Stomach (tissue), 9 donors: Measurements from ENCODE around the gene PCP2. TPM values are rescaled to one million over a fixed set of nuclear protein-coding genes. Genes with fewer than 3 reads are reported as not detected.

Experiments
- DNase-seq, 2 donors: peaks; one replicate each; pipeline versions ENCODE4 v3.0.0 to v3.0.0-alpha.2; 2013 to 2019
- H3K27ac ChIP-seq, 5 donors: fragments of 200-600 bp in 4 of 5; sonication (generic) in 4 of 5; one replicate each; pipeline ENCODE4 v1.5.1; 2013 to 2019; ENCODE audit warnings: mild to moderate bottlenecking in 1 of 5, moderate library complexity in 1 of 5
- H3K27me3 ChIP-seq, 3 donors: fragments of 200-600 bp; sonication (generic); one replicate each; pipeline ENCODE4 v1.5.1; 2017 to 2019; ENCODE audit warnings: mixed run types in 1 of 3
- H3K36me3 ChIP-seq, 4 donors: fragments of 200-600 bp; sonication (generic); 1 replicate in 3 of 4; 2 replicates in 1 of 4; pipeline ENCODE4 v1.5.1; 2016 to 2019
- H3K4me1 ChIP-seq, 4 donors: fragments of 200-600 bp; sonication (generic); one replicate each; pipeline ENCODE4 v1.5.1; 2016 to 2019
- H3K4me3 ChIP-seq, 4 donors: fragments of 200-600 bp; sonication (generic) in 3 of 4; one replicate each; pipeline ENCODE4 v1.5.1; 2016 to 2019; ENCODE audit warnings: mild to moderate bottlenecking in 1 of 4
- H3K9me3 ChIP-seq, 4 donors: fragments of 200-600 bp; sonication (generic); one replicate each; pipeline ENCODE4 v1.5.1; 2016 to 2019
- CTCF ChIP-seq, 7 experiments: fragments of 450-650 bp in 4 of 7; fragments of 200-600 bp in 3 of 7; sonication (generic) in 3 of 7; IDR thresholded peaks; one replicate each; pipeline ENCODE4 v1.5.1; 2016 to 2019; ENCODE audit warnings: antibody characterized with exemption in 7 of 7, control low read depth in 2 of 7, mild to moderate bottlenecking in 1 of 7
- EP300 ChIP-seq: sonication (generic); formaldehyde crosslinking; IDR thresholded peaks from one replicate; pipeline ENCODE4 v1.6.1; 2017; ENCODE audit warnings: antibody characterized with exemption
- POLR2A ChIP-seq, 4 donors: fragments of 450-650 bp; IDR thresholded peaks; one replicate each; pipeline ENCODE4 v1.6.1; 2016; ENCODE audit warnings: antibody characterized with exemption in 4 of 4, control low read depth in 2 of 4, mild to moderate bottlenecking in 1 of 4, moderate library complexity in 1 of 4
- POLR2AphosphoS5 ChIP-seq, 3 donors: sonication (generic); formaldehyde crosslinking; IDR thresholded peaks; one replicate each; pipeline ENCODE4 v1.6.1; 2016; ENCODE audit warnings: antibody characterized with exemption in 3 of 3
- WGBS, 5 donors: extraction: QIAGEN DNeasy Blood & Tissue Kit in 3 of 5; methylation state at CpG; one replicate each; pipeline versions ENCODE4 v1.1.5 to v1.1.7; 2013 to 2018; 5-methylcytosine and 5-hydroxymethylcytosine counted together
- intact Hi-C: fragments of 100-400 bp; cut with DNase I; formaldehyde crosslinking; loops from one replicate; pipeline ENCODE4 v1.15.1; 2023; ENCODE audit warnings: low total_unique reads
- polyA plus RNA-seq, 3 donors: library from polyadenylated mRNA; stranded (reverse); fragments of 200-250 nt; gene quantifications; one replicate each; pipeline ENCODE4 v1.2.3, GENCODE V29; 2013
- total RNA-seq, 5 donors: library from RNA; depleted of rRNA; stranded (reverse); fragments of >200 nt; gene quantifications; one replicate each; pipeline versions ENCODE4 v1.1.0 to v1.2.3, GENCODE V29; 2014 to 2016
- donor health status: healthy with polysubstance abuse.
- donor health status: Bipolar disorder and iron deficiency.
- donor health status: healthy.

Gene PCP2
- total and polyA plus RNA-seq, 8 donors: 2.7 to 9.3 (median 4.0) TPM; not detected in 4

DNA sequence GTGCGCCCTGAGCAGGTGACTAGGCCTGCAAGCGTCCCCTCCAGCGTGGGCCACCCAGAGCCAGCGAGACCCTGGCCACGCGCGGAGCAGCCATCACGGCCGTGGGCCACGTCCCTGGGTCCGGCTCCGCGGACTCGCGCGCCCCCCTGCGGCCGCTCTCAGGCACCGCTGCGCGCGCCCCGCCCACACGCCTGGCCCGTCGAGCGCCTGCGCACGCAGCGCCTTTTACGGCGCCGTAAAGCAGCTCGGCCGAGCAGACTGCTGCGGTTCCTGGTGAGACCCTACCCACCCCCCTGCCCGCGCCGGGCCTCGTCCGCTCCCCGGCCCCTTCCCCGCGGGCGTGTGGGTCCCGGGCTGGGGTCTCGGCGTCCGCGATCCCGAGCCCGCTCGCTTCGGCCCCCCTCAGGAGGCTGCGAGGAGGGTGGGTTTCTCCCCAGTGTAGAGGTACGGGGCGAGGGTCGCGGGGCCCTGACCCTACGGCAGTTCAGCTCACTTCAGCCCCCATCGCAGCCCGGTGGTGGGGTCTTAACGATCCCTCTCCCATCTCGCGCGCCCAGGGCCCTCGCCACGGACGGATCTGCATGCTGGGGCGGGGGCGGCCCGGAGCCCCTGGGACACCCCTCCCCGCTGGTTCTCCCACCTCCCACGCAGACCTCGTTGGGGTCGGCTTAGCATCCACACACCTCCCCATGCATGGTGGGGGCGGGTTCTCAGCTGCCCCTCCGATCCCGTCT is 47.3 kb upstream of the PCP2 start, which contains the start of gene TRAPPC5:
TRAPPC5 (plus strand) TSS at position 228 of the 734 bp plus-strand sequence. CDS start 1,421 bp downstream, outside the sequence.
- TF ChIP-seq POLR2AphosphoS5 (IDR thresholded peaks at IDR 0.05) (peak; percentile 13 to 85 (median 63)), POLR2A (IDR thresholded peaks at IDR 0.05) (no peak), CTCF (IDR thresholded peaks at IDR 0.05) (peak in 4 of 7 experiments; percentile 24 to 99 (median 97)), EP300 (no peak)
- peak within 1 kb of the TSS; percentile 94 to 100 (median 99) for H3K4me3 ChIP-seq
- peaks cover 7 to 35% (median 33%) of the 10 kb centered on the region in 4 donors for H3K36me3 ChIP-seq
- H3K27ac ChIP-seq: peak within 1 kb of the TSS; percentile 88 to 96 (median 92)
- H3K4me1 ChIP-seq: peaks cover 0 to 28% (median 24%) of the 10 kb centered on the region in 4 donors
- peak; percentile 89 to 97 for DNase-seq
- H3K27me3 ChIP-seq: peaks cover 0 to 45% (median 25%) of the 10 kb centered on the region in 3 donors
- WGBS, 5 donors: 0 to 1% (median 1%) methylated on average over 13 to 79 of the region's 79 CpGs
- no peaks in the 10 kb centered on the region for H3K9me3 ChIP-seq
- intact Hi-C loops: loop anchor here (10.0 kb wide), 1 partner anchor 106 kb away; no protein-coding TSS in a partner anchor

DNA sequence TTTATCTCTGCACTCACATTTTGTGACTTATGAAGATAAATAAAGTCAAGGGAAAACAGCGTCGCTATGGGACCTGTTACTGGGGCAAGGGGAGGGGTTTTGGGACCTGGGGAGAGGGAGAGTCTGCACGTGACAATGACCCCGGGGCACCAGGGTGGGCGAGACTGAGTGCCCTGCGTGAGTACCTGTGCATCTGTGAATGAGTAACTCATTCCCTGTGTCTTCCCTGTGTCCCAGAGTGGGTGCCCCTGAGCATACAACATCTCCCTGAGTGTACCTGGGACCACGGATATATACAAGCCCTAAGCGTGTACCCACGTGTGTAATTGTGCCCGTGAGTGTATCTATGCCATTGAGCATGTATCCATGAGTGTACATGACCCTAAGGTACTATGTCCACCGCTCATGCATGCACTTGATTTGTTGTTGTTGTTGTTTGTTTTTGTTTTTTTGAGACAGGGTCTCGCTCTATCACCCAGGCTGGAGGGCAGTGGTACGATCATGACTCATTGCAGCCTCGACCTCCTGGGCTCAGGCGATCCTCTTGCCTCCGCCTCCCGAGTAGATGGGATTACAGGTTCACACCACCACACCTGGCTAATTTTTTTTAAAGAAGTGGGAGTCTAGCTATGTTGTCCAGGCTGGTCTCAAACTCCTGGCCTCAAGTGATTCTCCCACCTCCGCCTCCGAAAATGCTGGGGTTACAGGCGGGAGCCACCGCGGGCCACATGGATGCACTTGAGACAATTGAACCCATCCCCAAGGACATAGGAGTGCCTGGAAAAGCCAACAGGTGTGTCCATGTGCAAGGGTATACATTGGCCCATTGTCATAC is 46.5 kb upstream of the PCP2 start:
- peak overlapping the region; percentile 94 to 100 (median 99) for H3K4me3 ChIP-seq
- H3K9me3 ChIP-seq: no peaks in the 10 kb centered on the region
- peak overlapping the region in 3 of 5 donors; percentile 91 to 96 (median 93) for H3K27ac ChIP-seq
- H3K27me3 ChIP-seq: peaks cover 0 to 53% (median 25%) of the 10 kb centered on the region in 3 donors
- DNase-seq: no peak
- H3K36me3 ChIP-seq: peaks cover 7 to 30% (median 29%) of the 10 kb centered on the region in 4 donors
- TF ChIP-seq EP300 (no peak), POLR2A (IDR thresholded peaks at IDR 0.05) (no peak), POLR2AphosphoS5 (IDR thresholded peaks at IDR 0.05) (no peak), CTCF (IDR thresholded peaks at IDR 0.05) (no peak)
- intact Hi-C loops: loop anchor here (10.0 kb wide), 1 partner anchor 105 kb away; no protein-coding TSS in a partner anchor
- WGBS, 5 donors: 39 to 43% (median 42%) methylated on average over 22 of the region's 22 CpGs
- peaks cover 0 to 28% (median 24%) of the 10 kb centered on the region in 4 donors for H3K4me1 ChIP-seq

DNA sequence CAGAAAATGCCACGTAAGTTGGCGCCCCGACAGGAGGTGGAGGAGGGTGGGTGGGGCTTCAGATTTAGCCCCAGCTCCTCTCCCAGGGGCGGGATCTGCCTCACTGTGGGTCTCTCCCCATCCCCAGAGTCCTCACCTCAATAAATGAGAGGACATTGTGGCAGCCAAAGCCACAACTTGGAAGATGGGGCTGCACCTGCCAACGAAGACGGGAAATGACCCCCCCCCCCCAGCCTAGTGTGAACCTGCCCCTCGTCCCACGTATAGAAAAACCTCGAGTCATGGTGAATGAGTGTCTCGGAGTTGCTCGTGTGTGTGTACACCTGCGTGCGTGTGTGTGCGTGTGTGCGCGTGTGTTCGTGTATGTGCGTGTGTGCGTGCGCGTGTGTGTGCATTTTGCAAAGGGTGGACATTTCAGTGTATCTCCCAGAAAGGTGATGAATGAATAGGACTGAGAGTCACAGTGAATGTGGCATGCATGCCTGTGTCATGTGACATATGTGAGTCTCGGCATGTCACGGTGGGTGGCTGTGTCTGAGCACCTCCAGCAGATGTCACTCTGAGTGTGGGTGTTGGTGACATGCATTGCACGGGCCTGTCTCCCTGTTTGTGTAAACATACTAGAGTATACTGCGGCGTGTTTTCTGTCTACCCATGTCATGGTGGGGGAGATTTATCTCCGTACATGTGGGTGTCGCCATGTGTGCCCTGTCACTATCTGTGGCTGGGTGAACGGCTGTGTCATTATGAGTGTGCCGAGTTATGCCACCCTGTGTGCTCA is 45.6 kb upstream of the PCP2 start:
- DNase-seq: peak in 1 of 2 donors; percentile 57
- H3K36me3 ChIP-seq: peaks cover 7 to 22% (median 21%) of the 10 kb centered on the region in 4 donors
- intact Hi-C loops: no loop called here
- peak overlapping the region in 2 of 4 donors; percentile 20 to 24 for H3K4me3 ChIP-seq
- H3K4me1 ChIP-seq: peaks cover 0 to 28% (median 24%) of the 10 kb centered on the region in 4 donors
- TF ChIP-seq POLR2A (IDR thresholded peaks at IDR 0.05): no peak
- H3K9me3 ChIP-seq: no peaks in the 10 kb centered on the region
- peak overlapping the region in 2 of 5 donors; percentile 8 to 66 for H3K27ac ChIP-seq
- H3K27me3 ChIP-seq: peaks cover 0 to 54% (median 25%) of the 10 kb centered on the region in 3 donors
- 37 to 46% (median 41%) methylated on average over 24 to 30 of the region's 30 CpGs for WGBS, 5 donors

DNA sequence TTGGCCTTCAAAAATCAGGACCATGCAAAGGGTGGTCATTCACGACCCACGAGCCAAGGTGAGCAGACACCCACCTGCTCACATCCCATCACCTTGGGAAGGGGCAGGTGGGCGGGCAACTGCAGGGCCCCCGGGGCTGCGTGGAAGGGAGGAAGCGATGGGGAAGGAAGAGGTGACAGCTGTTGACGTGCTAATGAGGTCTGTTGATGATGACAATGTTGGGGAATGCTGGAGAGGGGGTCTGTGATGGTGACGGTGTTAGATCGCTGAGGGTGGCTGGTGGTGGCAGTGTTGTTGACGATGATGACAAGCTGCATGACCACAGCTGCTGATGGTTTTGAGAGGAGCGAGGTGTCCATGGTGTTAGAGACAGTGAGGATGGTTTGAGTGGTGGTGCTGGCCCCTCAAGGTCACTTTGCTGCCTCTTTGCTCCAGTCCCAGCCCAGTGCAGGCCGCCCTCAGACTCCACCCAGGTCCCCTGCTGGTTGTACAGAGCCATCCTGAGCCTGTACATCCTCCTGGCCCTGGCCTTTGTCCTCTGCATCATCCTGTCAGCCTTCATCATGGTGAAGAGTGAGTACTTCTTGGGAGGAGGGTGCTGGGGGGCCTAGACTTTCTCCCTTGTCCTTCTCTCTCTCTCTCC is 44.3 kb upstream of the PCP2 start:
- Histone ChIP-seq H3K27me3 (peaks cover 0 to 62% (median 27%) of the 10 kb centered on the region in 3 donors), H3K4me1 (peaks cover 0 to 28% (median 24%) of the 10 kb centered on the region in 4 donors), H3K4me3 (peak overlapping the region in 2 of 4 donors; percentile 20 to 24), H3K36me3 (peaks cover 6 to 8% (median 7%) of the 10 kb centered on the region in 4 donors), H3K27ac (peak overlapping the region in 2 of 5 donors; percentile 20 to 66), H3K9me3 (peaks cover 0 to 7% (median 0%) of the 10 kb centered on the region in 4 donors)
- no peak for DNase-seq
- 40 to 55% (median 48%) methylated on average over 11 to 12 of the region's 12 CpGs for WGBS, 5 donors
- intact Hi-C loops: no loop called here
- no peak for TF ChIP-seq POLR2A (IDR thresholded peaks at IDR 0.05)
- TF ChIP-seq CTCF (IDR thresholded peaks at IDR 0.05): no peak
- no peak for TF ChIP-seq POLR2AphosphoS5 (IDR thresholded peaks at IDR 0.05)
- TF ChIP-seq EP300: no peak
